HEK293T (cell line): ENCODE results near the gene FGF14.

Experiments
- ELF4 ChIP-seq: fragments of 450-650 bp; IDR thresholded peaks from 2 replicates; pipeline ENCODE4 v1.6.1; 2017; ENCODE audit warnings: antibody characterized with exemption
- FOXM1 ChIP-seq: fragments of 450-650 bp; IDR thresholded peaks from 2 replicates; pipeline ENCODE4 v1.6.1; 2017; ENCODE audit warnings: mild to moderate bottlenecking, borderline replicate concordance
- HDGF ChIP-seq: fragments of 450-650 bp; IDR thresholded peaks from 2 replicates; pipeline ENCODE4 v1.6.1; 2017; ENCODE audit warnings: antibody characterized with exemption, borderline replicate concordance
- LEF1 ChIP-seq: fragments of 450-650 bp; IDR thresholded peaks from 2 replicates; pipeline ENCODE4 v1.6.1; 2017; ENCODE audit warnings: mild to moderate bottlenecking, borderline replicate concordance
- SP1 ChIP-seq: fragments of 450-650 bp; IDR thresholded peaks from 2 replicates; pipeline ENCODE4 v1.6.1; 2017
- TARDBP ChIP-seq: fragments of 450-650 bp; IDR thresholded peaks from 2 replicates; pipeline ENCODE4 v1.6.1; 2016
- TF ChIP-seq, protein P1 (sequence below): fragments of 450-650 bp; IDR thresholded peaks from 2 replicates; pipeline ENCODE4 v1.6.1; 2016

DNA sequence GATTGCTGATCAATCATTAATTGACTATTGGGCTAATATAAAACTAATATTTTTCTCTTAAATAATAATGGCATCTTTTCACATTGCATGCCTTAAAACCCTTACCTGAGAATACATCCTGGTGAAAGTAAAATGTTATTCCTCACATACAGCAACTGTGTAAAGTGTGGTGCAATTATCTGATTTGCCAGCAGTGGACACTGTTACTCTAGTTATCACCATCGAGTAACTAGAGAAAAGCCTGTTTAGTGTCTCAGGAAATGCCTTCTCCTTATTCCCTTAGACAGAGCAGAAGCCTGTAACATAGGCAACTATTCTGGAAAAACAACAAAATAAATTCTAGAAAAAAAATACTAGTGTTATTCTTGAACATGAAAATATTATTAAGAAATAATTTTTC lies 459.8 kb downstream of the FGF14 start:
- no peak for TF ChIP-seq LEF1
- no peak for TF ChIP-seq TARDBP
- TF ChIP-seq ELF4 = no peak
- no peak for TF ChIP-seq FOXM1
- TF ChIP-seq, protein P1, sequence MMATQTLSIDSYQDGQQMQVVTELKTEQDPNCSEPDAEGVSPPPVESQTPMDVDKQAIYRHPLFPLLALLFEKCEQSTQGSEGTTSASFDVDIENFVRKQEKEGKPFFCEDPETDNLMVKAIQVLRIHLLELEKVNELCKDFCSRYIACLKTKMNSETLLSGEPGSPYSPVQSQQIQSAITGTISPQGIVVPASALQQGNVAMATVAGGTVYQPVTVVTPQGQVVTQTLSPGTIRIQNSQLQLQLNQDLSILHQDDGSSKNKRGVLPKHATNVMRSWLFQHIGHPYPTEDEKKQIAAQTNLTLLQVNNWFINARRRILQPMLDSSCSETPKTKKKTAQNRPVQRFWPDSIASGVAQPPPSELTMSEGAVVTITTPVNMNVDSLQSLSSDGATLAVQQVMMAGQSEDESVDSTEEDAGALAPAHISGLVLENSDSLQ = no peak
- TF ChIP-seq HDGF = no peak
- TF ChIP-seq SP1 = no peak
